Neural progenitor cell (in vitro differentiated cells): ENCODE results near the gene DDX10.

Experiments used
- CTCF ChIP-seq: fragments of 200-600 bp; sonication (generic); IDR thresholded peaks from 2 replicates; pipeline ENCODE4 v1.5.1; 2017; ENCODE audit warnings: antibody characterized with exemption, mild to moderate bottlenecking
- EZH2 ChIP-seq: fragments of 200-600 bp; sonication (generic); IDR thresholded peaks from 2 replicates; pipeline ENCODE4 v1.6.1; 2017; ENCODE audit warnings: antibody characterized with exemption, mild to moderate bottlenecking, moderate library complexity
- EZH2phosphoT487 ChIP-seq: fragments of 200-600 bp; sonication (generic); IDR thresholded peaks from 2 replicates; pipeline ENCODE4 v1.6.1; 2017; ENCODE audit warnings: antibody characterized with exemption

GRCh38 chr11:108790501-108791299 is 125.8 kb downstream of the DDX10 start:
- TF ChIP-seq CTCF (no peak), EZH2phosphoT487 (no peak), EZH2 (no peak)
